ENCODE measurements around the gene VDR.

The VDR gene

GRCh38 chr12:47794679-47795078 is 110.1 kb downstream of the VDR start:
- Histone ChIP-seq H3K4me3 (ENCODE audit: low read length) (no peak overlapping the region), H3K36me3 (ENCODE audit: control insufficient read depth, insufficient read depth, low read length) (peaks cover 34% of the 10 kb centered on the region), H3K27me3 (ENCODE audit: control insufficient read depth, insufficient read depth, low read length) (no peaks in the 10 kb centered on the region), H3K9ac (ENCODE audit: low read length) (no peak overlapping the region), H3K4me1 (ENCODE audit: control insufficient read depth, insufficient read depth, low read length) (peaks cover 5% of the 10 kb centered on the region), H3K27ac (ENCODE audit: low read depth, low read length) (no peak overlapping the region)

- Histone ChIP-seq H3K4me3 (ENCODE audit: low read length) (no peak overlapping the region), H3K4me1 (ENCODE audit: control insufficient read depth, insufficient read depth, low read length) (no peaks in the 10 kb centered on the region), H3K36me3 (ENCODE audit: control insufficient read depth, insufficient read depth, low read length) (peaks cover 49% of the 10 kb centered on the region), H3K9ac (ENCODE audit: low read length) (no peak overlapping the region), H3K27me3 (ENCODE audit: control insufficient read depth, insufficient read depth, low read length) (no peaks in the 10 kb centered on the region), H3K27ac (ENCODE audit: low read depth, low read length) (no peak overlapping the region)
These were observed 111.6 kb downstream of the VDR start for GRCh38 chr12:47793015-47793681.

- Histone ChIP-seq H3K9ac (ENCODE audit: low read length) (no peak overlapping the region), H3K4me1 (ENCODE audit: control insufficient read depth, insufficient read depth, low read length) (no peaks in the 10 kb centered on the region), H3K4me3 (ENCODE audit: low read length) (no peak overlapping the region), H3K27me3 (ENCODE audit: control insufficient read depth, insufficient read depth, low read length) (no peaks in the 10 kb centered on the region), H3K36me3 (ENCODE audit: control insufficient read depth, insufficient read depth, low read length) (peaks cover 57% of the 10 kb centered on the region), H3K27ac (ENCODE audit: low read depth, low read length) (no peak overlapping the region)
These were observed 112.9 kb downstream of the VDR start for GRCh38 chr12:47791874-47792273.
